Kidney epithelial cell (primary cell): Measurements from ENCODE around the gene HTR1E. TPM values are rescaled to one million over a fixed set of nuclear protein-coding genes. Genes with fewer than 3 reads are reported as not detected.
"Not testable (repeated sequence)": the region's sequence is repeated elsewhere in the genome, so short reads cannot be mapped to it uniquely, and the experiment has no call there.

Experiments used
- DNase-seq: peaks from one replicate; pipeline ENCODE4 v3.0.0-alpha.2; 2010; ENCODE audit warnings: low read depth
- H3K27me3 ChIP-seq: 2 replicates; pipeline ENCODE4 v1.6.0; 2011; ENCODE audit warnings: low read length; ENCODE audit not compliant: control insufficient read depth, insufficient read depth
- H3K36me3 ChIP-seq: 2 replicates; pipeline ENCODE4 v1.5.1; 2011; ENCODE audit warnings: low read length; ENCODE audit not compliant: control insufficient read depth, insufficient read depth
- H3K4me3 ChIP-seq: 2 replicates; pipeline ENCODE4 v1.5.1; 2011; ENCODE audit warnings: low read depth, mild to moderate bottlenecking, control low read depth, low read length
- total RNA-seq: library from RNA; depleted of rRNA; stranded (reverse); fragments of >200 nt; gene quantifications from 2 replicates; pipeline ENCODE4 v1.2.3, GENCODE V29; 2015
- TF ChIP-seq, protein P1 (sequence below): IDR thresholded peaks from 2 replicates; pipeline ENCODE4 v1.5.1; 2011; ENCODE audit warnings: mild to moderate bottlenecking, moderate library complexity, low read length, control low read depth, inconsistent platforms; ENCODE audit not compliant: insufficient read depth, poor library complexity, severe bottlenecking

HTR1E gene, protein sequence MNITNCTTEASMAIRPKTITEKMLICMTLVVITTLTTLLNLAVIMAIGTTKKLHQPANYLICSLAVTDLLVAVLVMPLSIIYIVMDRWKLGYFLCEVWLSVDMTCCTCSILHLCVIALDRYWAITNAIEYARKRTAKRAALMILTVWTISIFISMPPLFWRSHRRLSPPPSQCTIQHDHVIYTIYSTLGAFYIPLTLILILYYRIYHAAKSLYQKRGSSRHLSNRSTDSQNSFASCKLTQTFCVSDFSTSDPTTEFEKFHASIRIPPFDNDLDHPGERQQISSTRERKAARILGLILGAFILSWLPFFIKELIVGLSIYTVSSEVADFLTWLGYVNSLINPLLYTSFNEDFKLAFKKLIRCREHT
- not detected in 2 replicates for total RNA-seq

DNA sequence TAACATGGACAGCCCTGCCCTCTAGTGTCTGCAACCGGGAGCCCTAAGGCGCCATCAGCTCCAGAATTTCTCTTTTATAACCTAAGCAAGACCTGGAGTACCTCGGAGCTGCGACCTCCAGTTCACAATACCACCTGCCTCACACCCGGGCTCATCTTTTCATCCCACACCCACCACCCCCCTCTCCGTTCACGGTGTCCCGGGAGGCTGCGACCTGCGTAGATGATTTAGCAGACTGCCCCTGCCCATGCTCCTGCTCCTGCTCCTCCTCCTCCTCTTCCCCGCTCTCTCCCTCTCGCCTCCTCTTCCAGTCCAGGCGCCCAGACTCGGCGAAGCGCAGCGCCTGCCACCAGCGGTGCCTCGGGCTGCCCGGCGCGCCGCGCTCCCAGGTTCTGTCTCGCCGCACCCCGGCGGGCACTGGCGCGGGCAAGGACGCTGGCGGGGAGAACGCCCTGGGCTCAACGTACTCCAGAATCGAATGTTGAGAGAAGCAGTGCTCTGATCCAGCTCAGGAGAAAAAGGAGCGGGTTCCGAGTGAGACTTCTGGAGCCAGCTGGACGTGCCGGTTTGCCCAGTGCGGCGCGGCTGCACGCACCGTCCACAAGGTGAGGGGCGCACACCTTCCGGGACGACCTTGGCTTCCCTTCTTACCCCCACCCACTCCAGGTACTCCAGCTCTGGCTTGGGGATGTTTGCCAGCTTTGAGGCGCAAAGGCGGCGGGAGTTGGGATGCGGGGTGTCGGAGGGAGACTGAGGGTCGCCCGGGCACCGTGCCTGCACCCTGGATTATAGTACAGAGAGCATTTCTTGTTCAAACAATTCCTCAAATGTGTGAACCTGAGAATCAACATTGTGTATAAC is at the start of gene HTR1E:
Gene HTR1E (plus strand): TSS at position 310 of the 861 bp plus-strand sequence. CDS start 77,807 bp downstream, outside the sequence.
- Histone ChIP-seq H3K36me3 (no peaks in the 10 kb centered on the region), H3K4me3 (peak within 1 kb of the TSS; percentile 28), H3K27me3 (peaks cover 29% of the 10 kb centered on the region)
- DNase-seq, result no peak
- TF ChIP-seq, protein P1, sequence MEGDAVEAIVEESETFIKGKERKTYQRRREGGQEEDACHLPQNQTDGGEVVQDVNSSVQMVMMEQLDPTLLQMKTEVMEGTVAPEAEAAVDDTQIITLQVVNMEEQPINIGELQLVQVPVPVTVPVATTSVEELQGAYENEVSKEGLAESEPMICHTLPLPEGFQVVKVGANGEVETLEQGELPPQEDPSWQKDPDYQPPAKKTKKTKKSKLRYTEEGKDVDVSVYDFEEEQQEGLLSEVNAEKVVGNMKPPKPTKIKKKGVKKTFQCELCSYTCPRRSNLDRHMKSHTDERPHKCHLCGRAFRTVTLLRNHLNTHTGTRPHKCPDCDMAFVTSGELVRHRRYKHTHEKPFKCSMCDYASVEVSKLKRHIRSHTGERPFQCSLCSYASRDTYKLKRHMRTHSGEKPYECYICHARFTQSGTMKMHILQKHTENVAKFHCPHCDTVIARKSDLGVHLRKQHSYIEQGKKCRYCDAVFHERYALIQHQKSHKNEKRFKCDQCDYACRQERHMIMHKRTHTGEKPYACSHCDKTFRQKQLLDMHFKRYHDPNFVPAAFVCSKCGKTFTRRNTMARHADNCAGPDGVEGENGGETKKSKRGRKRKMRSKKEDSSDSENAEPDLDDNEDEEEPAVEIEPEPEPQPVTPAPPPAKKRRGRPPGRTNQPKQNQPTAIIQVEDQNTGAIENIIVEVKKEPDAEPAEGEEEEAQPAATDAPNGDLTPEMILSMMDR, result peak; percentile 70

DNA sequence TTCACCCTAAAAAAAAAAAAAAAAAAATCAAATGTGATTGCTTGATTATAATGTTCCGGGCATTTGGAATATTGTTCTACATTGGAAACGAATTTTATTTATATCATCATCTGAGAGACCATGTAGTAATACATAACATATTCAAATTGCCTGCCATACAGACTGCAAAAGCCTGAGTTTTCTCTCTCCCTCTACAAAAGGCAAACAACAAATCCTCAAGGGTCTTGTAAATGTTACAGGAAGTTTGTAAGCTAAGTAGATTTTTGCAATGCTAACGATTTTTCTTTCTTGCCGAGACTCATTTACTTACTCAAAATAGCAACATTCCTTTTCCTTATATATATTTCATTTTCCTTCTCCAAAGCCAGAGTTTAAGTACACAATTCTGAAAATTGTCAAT is 49.0 kb upstream of the HTR1E start:
- TF ChIP-seq, protein P1, result no peak
- DNase-seq, result no peak

DNA sequence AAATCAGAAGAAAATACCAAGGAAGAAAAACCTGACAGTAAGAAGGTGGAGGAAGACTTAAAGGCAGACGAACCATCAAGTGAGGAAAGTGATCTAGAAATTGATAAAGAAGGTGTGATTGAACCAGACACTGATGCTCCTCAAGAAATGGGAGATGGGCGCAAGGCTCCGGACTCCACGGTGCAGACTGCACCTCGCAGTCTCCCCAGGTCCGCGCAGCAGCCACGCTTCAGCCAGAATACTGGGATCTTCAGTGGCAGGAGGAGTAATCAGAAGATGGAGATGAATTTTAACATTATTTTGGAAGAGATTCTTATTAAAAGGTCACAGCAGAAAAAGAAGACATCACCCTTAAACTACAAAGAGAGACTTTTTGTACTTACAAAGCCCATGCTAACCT is 40.1 kb upstream of the HTR1E start:
- not testable (repeated sequence) for H3K36me3 ChIP-seq, DNase-seq, H3K4me3 ChIP-seq

More for the DNA sequence above, 49.0 kb upstream of the HTR1E start:
- no peaks in the 10 kb centered on the region for H3K27me3 ChIP-seq
- H3K4me3 ChIP-seq, result no peak overlapping the region
- no peaks in the 10 kb centered on the region for H3K36me3 ChIP-seq

DNA sequence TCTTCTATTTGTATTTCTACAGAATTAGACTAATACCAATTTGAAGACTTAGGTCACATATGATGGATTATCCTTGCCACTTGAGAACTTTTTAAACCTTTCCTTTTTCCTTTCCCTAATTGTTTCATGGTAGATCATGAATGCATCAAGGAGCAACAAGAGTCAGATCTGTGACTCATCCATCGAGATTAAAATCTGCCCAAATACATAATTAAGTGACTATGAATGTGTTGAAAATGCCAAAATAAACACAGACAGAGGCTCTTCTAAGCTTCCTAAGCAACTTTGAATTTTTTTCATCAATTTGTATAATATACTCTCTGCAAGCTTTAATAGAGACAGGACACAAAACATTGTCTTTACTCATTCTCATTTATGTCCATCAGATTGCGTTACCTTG is 23.5 kb upstream of the HTR1E start:
- Histone ChIP-seq H3K27me3 (no peaks in the 10 kb centered on the region), H3K36me3 (no peaks in the 10 kb centered on the region), H3K4me3 (no peak overlapping the region)
- TF ChIP-seq, protein P1, result no peak
- no peak for DNase-seq

More for the DNA sequence above, 40.1 kb upstream of the HTR1E start:
- H3K27me3 ChIP-seq, result not testable (repeated sequence)

GRCh38 chr6:86916393-86916792 is 20.9 kb upstream of the HTR1E start:
- DNase-seq, result no peak
- Histone ChIP-seq H3K4me3 (no peak overlapping the region), H3K36me3 (no peaks in the 10 kb centered on the region), H3K27me3 (no peaks in the 10 kb centered on the region)
- TF ChIP-seq, protein P1, result no peak

GRCh38 chr6:86927138-86927537 is 10.2 kb upstream of the HTR1E start:
- not testable (repeated sequence) for DNase-seq, H3K4me3 ChIP-seq, H3K27me3 ChIP-seq, H3K36me3 ChIP-seq

DNA sequence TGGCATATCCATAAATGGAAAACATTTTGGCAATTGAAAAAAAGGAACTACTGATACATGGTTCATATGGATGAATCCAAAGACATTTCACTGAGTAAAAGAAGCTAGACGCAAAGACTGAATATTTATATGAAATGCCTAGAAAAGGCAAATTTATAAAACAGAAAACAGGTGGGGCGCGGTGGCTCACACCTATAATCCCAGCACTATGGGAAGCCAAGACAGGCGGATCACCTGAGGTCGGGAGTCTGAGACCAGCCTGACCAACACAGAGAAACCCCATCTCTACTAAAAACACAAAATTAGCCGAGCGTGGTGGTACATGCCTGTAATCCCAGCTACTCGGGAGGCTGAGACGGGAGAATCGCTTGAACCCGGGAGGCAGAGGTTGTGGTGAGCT is 9.5 kb upstream of the HTR1E start:
- H3K27me3 ChIP-seq, H3K36me3 ChIP-seq: not testable (repeated sequence)

More for the DNA sequence above, 9.5 kb upstream of the HTR1E start:
- H3K4me3 ChIP-seq, DNase-seq: not testable (repeated sequence)
